Parathyroid adenoma (tissue), 2 donors: Measurements from ENCODE around the gene KATNAL1.

Source experiments
- H2AFZ ChIP-seq: fragments of 300-600 bp; sonication (generic); one replicate; pipeline ENCODE4 v1.7.0; 2017; ENCODE audit warnings: antibody characterized with exemption, mild to moderate bottlenecking
- H3K27ac ChIP-seq: fragments of 300-600 bp; sonication (generic); one replicate; pipeline ENCODE4 v1.7.0; 2017
- H3K27me3 ChIP-seq: fragments of 300-600 bp; sonication (generic); one replicate; pipeline ENCODE4 v1.7.0; 2017; ENCODE audit warnings: low read length; ENCODE audit not compliant: control insufficient read depth, insufficient read depth
- H3K36me3 ChIP-seq: fragments of 300-600 bp; sonication (generic); one replicate; pipeline ENCODE4 v1.7.0; 2017; ENCODE audit warnings: low read length; ENCODE audit not compliant: control insufficient read depth, insufficient read depth
- H3K4me1 ChIP-seq: fragments of 300-600 bp; sonication (generic); one replicate; pipeline ENCODE4 v1.7.0; 2017; ENCODE audit warnings: control low read depth
- H3K4me2 ChIP-seq: fragments of 300-600 bp; sonication (generic); one replicate; pipeline ENCODE4 v1.7.0; 2017; ENCODE audit warnings: low read length
- H3K4me3 ChIP-seq: fragments of 300-600 bp; sonication (generic); one replicate; pipeline ENCODE4 v1.7.0; 2017; ENCODE audit warnings: low read depth, low read length
- H3K79me2 ChIP-seq: fragments of 300-600 bp; sonication (generic); one replicate; pipeline ENCODE4 v1.7.0; 2017; ENCODE audit warnings: control low read depth
- H3K9ac ChIP-seq: fragments of 300-600 bp; sonication (generic); one replicate; pipeline ENCODE4 v1.7.0; 2017; ENCODE audit warnings: mild to moderate bottlenecking
- H3K9me3 ChIP-seq: fragments of 300-600 bp; sonication (generic); one replicate; pipeline ENCODE4 v1.7.0; 2017; ENCODE audit warnings: low read length; ENCODE audit not compliant: control insufficient read depth
- CTCF ChIP-seq: fragments of 300-600 bp; sonication (generic); IDR thresholded peaks from one replicate; pipeline ENCODE4 v1.7.0; 2017; ENCODE audit warnings: antibody characterized with exemption, mild to moderate bottlenecking
- donor health status: primary hyperparathyroidism.

The KATNAL1 gene

GRCh38 chr13:30204564-30204963 lies 102.8 kb downstream of the KATNAL1 start:
- H3K9ac ChIP-seq, result no peak overlapping the region
- H3K27me3 ChIP-seq, result no peaks in the 10 kb centered on the region
- H3K4me1 ChIP-seq, result no peaks in the 10 kb centered on the region
- no peaks in the 10 kb centered on the region for H3K79me2 ChIP-seq
- no peaks in the 10 kb centered on the region for H3K9me3 ChIP-seq
- no peak overlapping the region for H3K4me2 ChIP-seq
- no peak for TF ChIP-seq CTCF
- no peak overlapping the region for H3K27ac ChIP-seq
- no peak overlapping the region for H2AFZ ChIP-seq
- no peaks in the 10 kb centered on the region for H3K36me3 ChIP-seq
- no peak overlapping the region for H3K4me3 ChIP-seq

- Histone ChIP-seq H3K27ac (no peak overlapping the region), H3K9ac (no peak overlapping the region), H2AFZ (no peak overlapping the region), H3K4me3 (no peak overlapping the region), H3K4me2 (no peak overlapping the region), H3K36me3 (no peaks in the 10 kb centered on the region), H3K4me1 (no peaks in the 10 kb centered on the region), H3K9me3 (no peaks in the 10 kb centered on the region), H3K27me3 (no peaks in the 10 kb centered on the region), H3K79me2 (no peaks in the 10 kb centered on the region)
- TF ChIP-seq CTCF, result no peak
Observed at GRCh38 chr13:30196025-30196424, 111.3 kb downstream of the KATNAL1 start.

- H2AFZ ChIP-seq, result no peak overlapping the region
- H3K4me3 ChIP-seq, result no peak overlapping the region
- no peaks in the 10 kb centered on the region for H3K9me3 ChIP-seq
- H3K27ac ChIP-seq, result no peak overlapping the region
- no peaks in the 10 kb centered on the region for H3K36me3 ChIP-seq
- no peaks in the 10 kb centered on the region for H3K27me3 ChIP-seq
- H3K4me1 ChIP-seq, result no peaks in the 10 kb centered on the region
- no peaks in the 10 kb centered on the region for H3K79me2 ChIP-seq
- no peak overlapping the region for H3K9ac ChIP-seq
- TF ChIP-seq CTCF, result no peak
- H3K4me2 ChIP-seq, result no peak overlapping the region
Observed at GRCh38 chr13:30194906-30195305, 112.4 kb downstream of the KATNAL1 start.

GRCh38 chr13:30193279-30194234 lies 113.8 kb downstream of the KATNAL1 start:
- no peaks in the 10 kb centered on the region for H3K9me3 ChIP-seq
- H3K27me3 ChIP-seq, result no peaks in the 10 kb centered on the region
- H3K36me3 ChIP-seq, result no peaks in the 10 kb centered on the region
- H3K4me3 ChIP-seq, result no peak overlapping the region
- H3K9ac ChIP-seq, result no peak overlapping the region
- H2AFZ ChIP-seq, result no peak overlapping the region
- TF ChIP-seq CTCF, result no peak
- H3K4me2 ChIP-seq, result no peak overlapping the region
- H3K4me1 ChIP-seq, result no peaks in the 10 kb centered on the region
- no peaks in the 10 kb centered on the region for H3K79me2 ChIP-seq
- no peak overlapping the region for H3K27ac ChIP-seq
